Measurements from ENCODE around the gene TMCC1.

The TMCC1 gene

DNA sequence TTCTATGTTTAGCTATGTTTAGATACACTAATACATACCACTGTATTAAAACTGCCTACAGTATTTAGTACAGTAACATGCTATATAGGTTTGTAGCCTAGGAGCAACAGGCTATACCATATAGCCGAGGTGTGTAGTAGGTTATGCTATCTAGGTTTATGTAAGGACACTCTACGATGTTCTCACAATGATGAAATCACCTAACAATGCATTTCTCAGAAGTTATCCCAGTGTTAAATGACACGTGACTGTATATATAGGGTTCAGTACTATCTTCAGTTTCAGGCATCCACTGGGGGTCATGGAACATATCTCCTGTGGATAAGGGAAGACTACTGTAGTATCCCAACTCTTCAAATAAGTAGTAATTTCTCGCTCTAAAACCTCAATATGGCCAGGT is 97.4 kb downstream of the TMCC1 start:
- no peak overlapping the region for H3K9ac ChIP-seq (ENCODE audit: low read depth, low read length, poor library complexity, severe bottlenecking)
- no peaks in the 10 kb centered on the region for H3K9me3 ChIP-seq (ENCODE audit: insufficient read depth, low read depth, low read length)
- no peaks in the 10 kb centered on the region for H3K9me2 ChIP-seq (replicated peaks; ENCODE audit: low read depth, low read length)
- H3K27me3 ChIP-seq (ENCODE audit: insufficient read depth, low read length, poor library complexity, severe bottlenecking), result no peaks in the 10 kb centered on the region
- no peak overlapping the region for H2AFZ ChIP-seq (ENCODE audit: low read length)
- H4K20me1 ChIP-seq (ENCODE audit: insufficient read depth, low read length, poor library complexity, severe bottlenecking), result no peaks in the 10 kb centered on the region
- no peak overlapping the region for H3K4me3 ChIP-seq (ENCODE audit: low read length, poor library complexity, severe bottlenecking)
- H3K4me2 ChIP-seq (ENCODE audit: low read depth, low read length, poor library complexity, severe bottlenecking), result no peak overlapping the region
- no peaks in the 10 kb centered on the region for H3F3A ChIP-seq (ENCODE audit: low read depth)
- no peak for TF ChIP-seq EZH2phosphoT487 (IDR thresholded peaks at IDR 0.05; ENCODE audit: borderline replicate concordance)
- TF ChIP-seq, protein P1, sequence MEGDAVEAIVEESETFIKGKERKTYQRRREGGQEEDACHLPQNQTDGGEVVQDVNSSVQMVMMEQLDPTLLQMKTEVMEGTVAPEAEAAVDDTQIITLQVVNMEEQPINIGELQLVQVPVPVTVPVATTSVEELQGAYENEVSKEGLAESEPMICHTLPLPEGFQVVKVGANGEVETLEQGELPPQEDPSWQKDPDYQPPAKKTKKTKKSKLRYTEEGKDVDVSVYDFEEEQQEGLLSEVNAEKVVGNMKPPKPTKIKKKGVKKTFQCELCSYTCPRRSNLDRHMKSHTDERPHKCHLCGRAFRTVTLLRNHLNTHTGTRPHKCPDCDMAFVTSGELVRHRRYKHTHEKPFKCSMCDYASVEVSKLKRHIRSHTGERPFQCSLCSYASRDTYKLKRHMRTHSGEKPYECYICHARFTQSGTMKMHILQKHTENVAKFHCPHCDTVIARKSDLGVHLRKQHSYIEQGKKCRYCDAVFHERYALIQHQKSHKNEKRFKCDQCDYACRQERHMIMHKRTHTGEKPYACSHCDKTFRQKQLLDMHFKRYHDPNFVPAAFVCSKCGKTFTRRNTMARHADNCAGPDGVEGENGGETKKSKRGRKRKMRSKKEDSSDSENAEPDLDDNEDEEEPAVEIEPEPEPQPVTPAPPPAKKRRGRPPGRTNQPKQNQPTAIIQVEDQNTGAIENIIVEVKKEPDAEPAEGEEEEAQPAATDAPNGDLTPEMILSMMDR (conservative IDR thresholded peaks at IDR 0.05; ENCODE audit: low read length), result no peak
- H3K36me3 ChIP-seq (ENCODE audit: insufficient read depth, low read length), result no peaks in the 10 kb centered on the region
- no peaks in the 10 kb centered on the region for H3K79me2 ChIP-seq (ENCODE audit: insufficient read depth, low read length)
- peaks cover 8% of the 10 kb centered on the region for H3K4me1 ChIP-seq (ENCODE audit: insufficient read depth, low read length, poor library complexity, severe bottlenecking)

DNA sequence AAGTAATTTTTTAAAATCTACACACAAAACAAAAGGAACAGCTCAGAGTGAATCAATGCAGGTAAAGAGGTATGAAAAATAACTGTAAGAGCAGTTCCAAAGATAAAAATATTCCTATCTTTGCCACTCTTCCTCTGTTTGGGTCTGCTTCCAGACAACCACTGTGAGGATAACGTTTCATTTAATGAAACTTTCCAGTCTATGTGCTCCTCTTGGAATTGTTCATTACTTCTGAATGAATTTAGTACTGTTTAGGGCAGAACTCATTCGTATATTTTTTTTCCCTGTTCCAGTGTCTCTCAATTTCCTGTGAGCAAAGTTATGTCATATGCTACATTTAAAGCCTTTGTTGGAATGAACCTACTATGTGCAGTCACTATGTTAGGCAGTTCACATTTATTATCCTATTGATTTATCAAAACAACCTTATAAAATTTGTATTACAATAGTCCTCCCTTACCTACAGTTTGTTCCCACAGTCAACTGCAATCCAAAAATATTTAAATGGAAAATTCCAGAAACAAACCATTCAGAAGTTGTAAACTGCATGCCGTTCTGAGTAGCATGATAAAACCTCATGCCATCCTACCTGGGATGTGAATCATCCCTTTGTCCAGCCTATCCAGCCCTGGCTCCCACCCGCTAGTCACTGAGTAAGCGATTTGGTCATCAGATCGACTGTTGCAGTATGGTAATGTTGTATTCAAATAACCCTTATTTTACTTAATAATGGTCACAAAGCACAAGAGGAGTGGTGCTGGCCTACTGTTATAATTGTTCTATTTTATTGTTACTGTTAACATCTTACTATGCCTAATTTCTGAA is 98.1 kb downstream of the TMCC1 start:
- Histone ChIP-seq H3K9me3 (ENCODE audit: insufficient read depth, low read depth, low read length) (no peaks in the 10 kb centered on the region), H3K27me3 (ENCODE audit: insufficient read depth, low read length, poor library complexity, severe bottlenecking) (no peaks in the 10 kb centered on the region), H3K4me1 (ENCODE audit: insufficient read depth, low read length, poor library complexity, severe bottlenecking) (peaks cover 8% of the 10 kb centered on the region), H3K4me2 (ENCODE audit: low read depth, low read length, poor library complexity, severe bottlenecking) (peak overlapping the region; percentile 46), H3K4me3 (ENCODE audit: low read length, poor library complexity, severe bottlenecking) (peak overlapping the region; percentile 36), H3K9ac (ENCODE audit: low read depth, low read length, poor library complexity, severe bottlenecking) (no peak overlapping the region), H4K20me1 (ENCODE audit: insufficient read depth, low read length, poor library complexity, severe bottlenecking) (no peaks in the 10 kb centered on the region), H3K9me2 (replicated peaks; ENCODE audit: low read depth, low read length) (no peaks in the 10 kb centered on the region), H3K36me3 (ENCODE audit: insufficient read depth, low read length) (no peaks in the 10 kb centered on the region), H3F3A (ENCODE audit: low read depth) (no peaks in the 10 kb centered on the region), H3K79me2 (ENCODE audit: insufficient read depth, low read length) (no peaks in the 10 kb centered on the region), H2AFZ (ENCODE audit: low read length) (no peak overlapping the region)
- TF ChIP-seq, protein P1 (conservative IDR thresholded peaks at IDR 0.05; ENCODE audit: low read length), result no peak
- no peak for TF ChIP-seq EZH2phosphoT487 (IDR thresholded peaks at IDR 0.05; ENCODE audit: borderline replicate concordance)

DNA sequence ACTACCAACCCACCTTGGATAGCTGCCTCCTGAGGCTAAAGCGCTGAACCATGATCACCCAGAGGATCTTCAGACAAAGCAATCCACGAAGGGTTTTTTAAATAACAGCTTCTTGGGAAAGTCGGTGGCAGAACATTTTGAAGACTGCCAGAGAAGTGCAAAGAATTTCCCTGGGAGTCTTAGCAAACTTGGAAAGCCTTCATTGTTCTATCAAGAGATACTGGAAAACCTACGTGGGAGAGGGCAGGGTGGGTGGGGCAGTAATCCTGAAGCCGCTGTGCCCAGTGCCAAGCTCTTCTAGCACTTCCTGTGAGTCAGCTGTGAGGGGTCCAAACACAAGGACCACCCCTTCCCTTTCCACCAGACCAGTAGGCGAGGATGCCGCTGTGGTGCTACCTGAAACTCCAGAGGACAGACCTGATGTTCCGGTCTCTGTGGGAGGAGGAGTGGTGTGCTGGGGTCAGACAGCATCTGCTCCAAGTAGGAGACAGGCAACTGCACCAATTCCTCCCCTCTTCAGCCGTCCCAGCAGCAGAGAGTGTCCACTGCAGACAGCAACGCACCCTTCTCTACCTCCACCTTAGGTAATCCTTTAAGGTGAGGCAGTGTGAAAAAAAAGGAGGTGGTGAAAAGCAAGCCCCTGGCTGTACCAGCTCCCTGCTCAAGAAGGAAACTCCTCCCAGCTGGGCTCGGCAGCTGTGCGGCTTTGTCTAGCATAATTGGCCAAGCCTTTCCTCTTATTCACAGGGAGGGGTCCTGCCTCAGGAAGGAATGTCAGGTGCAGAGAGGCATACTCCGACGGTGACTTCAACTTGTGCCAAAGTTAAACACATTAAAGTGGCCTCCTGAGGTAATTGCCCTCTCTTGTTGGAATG is 99.0 kb downstream of the TMCC1 start:
- Histone ChIP-seq H3K36me3 (ENCODE audit: insufficient read depth, low read length) (no peaks in the 10 kb centered on the region), H3K9me3 (ENCODE audit: insufficient read depth, low read depth, low read length) (no peaks in the 10 kb centered on the region), H2AFZ (ENCODE audit: low read length) (no peak overlapping the region), H3F3A (ENCODE audit: low read depth) (no peaks in the 10 kb centered on the region), H3K4me1 (ENCODE audit: insufficient read depth, low read length, poor library complexity, severe bottlenecking) (peaks cover 8% of the 10 kb centered on the region), H3K79me2 (ENCODE audit: insufficient read depth, low read length) (no peaks in the 10 kb centered on the region), H3K27me3 (ENCODE audit: insufficient read depth, low read length, poor library complexity, severe bottlenecking) (no peaks in the 10 kb centered on the region), H3K9me2 (replicated peaks; ENCODE audit: low read depth, low read length) (no peaks in the 10 kb centered on the region), H4K20me1 (ENCODE audit: insufficient read depth, low read length, poor library complexity, severe bottlenecking) (no peaks in the 10 kb centered on the region), H3K9ac (ENCODE audit: low read depth, low read length, poor library complexity, severe bottlenecking) (no peak overlapping the region), H3K4me3 (ENCODE audit: low read length, poor library complexity, severe bottlenecking) (peak overlapping the region; percentile 36), H3K4me2 (ENCODE audit: low read depth, low read length, poor library complexity, severe bottlenecking) (peak overlapping the region; percentile 46)
- TF ChIP-seq, protein P1 (conservative IDR thresholded peaks at IDR 0.05; ENCODE audit: low read length), result no peak
- TF ChIP-seq EZH2phosphoT487 (IDR thresholded peaks at IDR 0.05; ENCODE audit: borderline replicate concordance), result no peak
